Gastrocnemius medialis (tissue), 4 donors: Measurements from ENCODE around the gene STRIT1. TPM values are rescaled to one million over a fixed set of nuclear protein-coding genes. Genes with fewer than 3 reads are reported as not detected.
"Not testable (repeated sequence)": the region's sequence is repeated elsewhere in the genome, so short reads cannot be mapped to it uniquely, and the experiment has no call there.

ENCODE experiments used
- ATAC-seq, 2 donors: fragments of 150-250 bp; one replicate each; pipeline ENCODE4 v1.9.1; 2016
- DNase-seq, 2 donors: peaks; one replicate each; pipeline ENCODE4 v3.0.0-alpha.2; 2019
- H3K27ac ChIP-seq, 4 donors: fragments of 200-600 bp; sonication (generic); 1 replicate in 1 of 4; 2 replicates in 3 of 4; pipeline ENCODE4 v1.5.1; 2016 to 2018; ENCODE audit warnings: mild to moderate bottlenecking in 2 of 4, moderate library complexity in 1 of 4
- H3K27me3 ChIP-seq, 3 donors: fragments of 200-600 bp; sonication (generic) in 2 of 3; 1 replicate in 1 of 3; 2 replicates in 2 of 3; pipeline versions ENCODE4 v1.5.1 to v1.6.0; 2016 to 2019; ENCODE audit warnings: mild to moderate bottlenecking in 1 of 3, moderate library complexity in 1 of 3
- H3K36me3 ChIP-seq, 2 donors: fragments of 200-600 bp; sonication (generic) in 1 of 2; one replicate each; pipeline ENCODE4 v1.5.1; 2017 to 2018
- H3K4me1 ChIP-seq, 2 donors: fragments of 200-600 bp; sonication (generic) in 1 of 2; one replicate each; pipeline ENCODE4 v1.5.1; 2016 to 2017; ENCODE audit warnings: mild to moderate bottlenecking in 2 of 2
- H3K4me3 ChIP-seq, 4 donors: fragments of 200-600 bp; sonication (generic) in 3 of 4; 1 replicate in 1 of 4; 2 replicates in 3 of 4; pipeline ENCODE4 v1.5.1; 2016 to 2019; ENCODE audit warnings: mild to moderate bottlenecking in 2 of 4
- H3K9me3 ChIP-seq, 3 donors: fragments of 200-600 bp; sonication (generic) in 2 of 3; 1 replicate in 1 of 3; 2 replicates in 2 of 3; pipeline ENCODE4 v1.5.1; 2016 to 2019
- CTCF ChIP-seq, 5 experiments: fragments of 450-650 bp in 3 of 5; fragments of 200-600 bp in 2 of 5; sonication (generic) in 2 of 5; IDR thresholded peaks in 4 of 5; conservative IDR thresholded peaks in 1 of 5; 1 replicate in 4 of 5; 2 replicates in 1 of 5; pipeline ENCODE4 v1.5.1; 2016 to 2019; ENCODE audit warnings: antibody characterized with exemption in 5 of 5, mild to moderate bottlenecking in 3 of 5, moderate library complexity in 3 of 5
- POLR2A ChIP-seq, 2 donors: fragments of 450-650 bp; IDR thresholded peaks; one replicate each; pipeline ENCODE4 v1.6.1; 2017; ENCODE audit warnings: antibody characterized with exemption in 2 of 2, mild to moderate bottlenecking in 2 of 2, moderate library complexity in 2 of 2
- in situ Hi-C, 4 donors: fragments of 200-750 bp; cut with MboI; loops; one replicate each; pipeline versions ENCODE4 v1.15.0 to v1.8.0; 2017; ENCODE audit warnings: low sequenced_read_pairs in 4 of 4
- intact Hi-C: fragments of 100-400 bp; cut with DNase I; formaldehyde crosslinking; loops from one replicate; pipeline ENCODE4 v1.15.1; 2023; ENCODE audit warnings: low total_unique reads
- total RNA-seq, 4 donors: library from RNA; depleted of rRNA; stranded (reverse); fragments of >200 nt; gene quantifications; one replicate each; pipeline versions ENCODE4 v1.1.0 to v1.2.3, GENCODE V29; 2016

STRIT1 gene
- total RNA-seq, 4 donors from 2014 or later, result 507 to 2,272 (median 1,180) TPM

- no peaks in the 10 kb centered on the region for H3K9me3 ChIP-seq
- H3K27me3 ChIP-seq, result no peaks in the 10 kb centered on the region
- no peak overlapping the region for H3K27ac ChIP-seq
- no peaks in the 10 kb centered on the region for H3K4me1 ChIP-seq
- H3K36me3 ChIP-seq, result no peaks in the 10 kb centered on the region
- no peak overlapping the region for H3K4me3 ChIP-seq
- in situ Hi-C loops, result no loop called here
- no peak for TF ChIP-seq POLR2A (IDR thresholded peaks at IDR 0.05)
- TF ChIP-seq CTCF (IDR thresholded peaks at IDR 0.05 in 4 of 5, conservative IDR thresholded peaks at IDR 0.05 in 1 of 5), result no peak
- intact Hi-C loops, result no loop called here
- DNase-seq (no peak), ATAC-seq (no peak)
Measured at GRCh38 chr3:155270485-155271342, 22.8 kb downstream of the STRIT1 start.

DNA sequence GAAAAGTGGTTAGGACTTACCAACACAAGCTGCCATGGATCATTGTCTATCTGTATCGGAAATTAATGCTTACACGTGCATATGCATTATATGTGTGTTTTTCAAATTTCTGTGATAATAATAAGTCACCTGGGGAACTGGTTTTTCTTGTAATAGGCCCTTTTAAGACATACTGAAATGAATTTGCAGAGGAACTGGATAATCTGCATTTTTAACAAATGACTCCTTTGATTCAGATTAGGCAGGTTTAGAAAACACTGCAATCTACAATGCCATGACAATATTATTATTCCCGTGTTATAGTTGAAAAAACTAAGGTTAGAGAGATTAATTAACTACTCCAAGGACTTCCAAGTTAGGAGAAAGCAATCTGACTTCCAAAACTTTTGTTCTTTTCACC, 23.4 kb downstream of the STRIT1 start:
- Histone ChIP-seq H3K4me1 (no peaks in the 10 kb centered on the region), H3K9me3 (no peaks in the 10 kb centered on the region), H3K27me3 (no peaks in the 10 kb centered on the region), H3K27ac (no peak overlapping the region), H3K4me3 (no peak overlapping the region), H3K36me3 (no peaks in the 10 kb centered on the region)
- intact Hi-C loops (no loop called here), in situ Hi-C loops (no loop called here)
- TF ChIP-seq CTCF (IDR thresholded peaks at IDR 0.05 in 4 of 5, conservative IDR thresholded peaks at IDR 0.05 in 1 of 5) (no peak), POLR2A (IDR thresholded peaks at IDR 0.05) (no peak)
- DNase-seq (no peak), ATAC-seq (no peak)

GRCh38 chr3:155262855-155263254, 30.6 kb downstream of the STRIT1 start:
- ATAC-seq, intact Hi-C loops, DNase-seq, H3K4me3 ChIP-seq, H3K9me3 ChIP-seq, H3K36me3 ChIP-seq, H3K27ac ChIP-seq, in situ Hi-C loops, H3K27me3 ChIP-seq, H3K4me1 ChIP-seq: not testable (repeated sequence)

- DNase-seq, result no peak
- Histone ChIP-seq H3K4me1 (no peaks in the 10 kb centered on the region), H3K4me3 (no peak overlapping the region), H3K9me3 (no peaks in the 10 kb centered on the region), H3K27ac (no peak overlapping the region), H3K36me3 (no peaks in the 10 kb centered on the region), H3K27me3 (no peaks in the 10 kb centered on the region)
- TF ChIP-seq POLR2A (IDR thresholded peaks at IDR 0.05), result no peak
- no peak for TF ChIP-seq CTCF (IDR thresholded peaks at IDR 0.05 in 4 of 5, conservative IDR thresholded peaks at IDR 0.05 in 1 of 5)
- intact Hi-C loops, result no loop called here
- in situ Hi-C loops, result no loop called here
- no peak for ATAC-seq
Measured at GRCh38 chr3:155262295-155262694, 31.2 kb downstream of the STRIT1 start.

DNA sequence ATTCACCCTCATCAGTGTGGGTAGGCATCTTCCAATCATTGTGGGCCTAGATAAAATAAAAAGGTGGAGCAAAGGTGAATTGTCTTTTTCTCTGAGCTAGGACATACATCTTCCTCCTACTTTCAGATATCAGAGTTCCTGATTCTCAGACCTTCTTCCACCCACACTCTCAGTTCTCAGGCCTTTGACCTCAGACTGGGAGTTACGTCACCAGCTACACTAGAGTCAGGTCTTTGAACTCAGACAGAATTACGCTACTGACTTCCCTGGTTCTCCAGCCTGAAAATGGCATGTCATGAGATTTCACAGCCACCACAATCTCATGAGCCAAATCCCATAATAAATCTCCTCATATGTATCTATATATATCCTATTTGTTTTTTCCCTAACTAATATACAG, 39.0 kb downstream of the STRIT1 start:
- intact Hi-C loops, result no loop called here
- no peaks in the 10 kb centered on the region for H3K4me1 ChIP-seq
- no peak overlapping the region for H3K4me3 ChIP-seq
- no peaks in the 10 kb centered on the region for H3K27me3 ChIP-seq
- ATAC-seq (no peak), DNase-seq (no peak)
- no peaks in the 10 kb centered on the region for H3K36me3 ChIP-seq
- no peaks in the 10 kb centered on the region for H3K9me3 ChIP-seq
- no peak for TF ChIP-seq POLR2A (IDR thresholded peaks at IDR 0.05)
- TF ChIP-seq CTCF (IDR thresholded peaks at IDR 0.05 in 4 of 5, conservative IDR thresholded peaks at IDR 0.05 in 1 of 5), result no peak
- no peak overlapping the region for H3K27ac ChIP-seq
- in situ Hi-C loops, result no loop called here
